ENCODE data around the gene MYO3B. TPM values are rescaled to one million over a fixed set of nuclear protein-coding genes. Genes with fewer than 3 reads are reported as not detected.

The MYO3B gene
- total RNA-seq, 1 donor from 2014 or later, result 0.17 TPM

DNA sequence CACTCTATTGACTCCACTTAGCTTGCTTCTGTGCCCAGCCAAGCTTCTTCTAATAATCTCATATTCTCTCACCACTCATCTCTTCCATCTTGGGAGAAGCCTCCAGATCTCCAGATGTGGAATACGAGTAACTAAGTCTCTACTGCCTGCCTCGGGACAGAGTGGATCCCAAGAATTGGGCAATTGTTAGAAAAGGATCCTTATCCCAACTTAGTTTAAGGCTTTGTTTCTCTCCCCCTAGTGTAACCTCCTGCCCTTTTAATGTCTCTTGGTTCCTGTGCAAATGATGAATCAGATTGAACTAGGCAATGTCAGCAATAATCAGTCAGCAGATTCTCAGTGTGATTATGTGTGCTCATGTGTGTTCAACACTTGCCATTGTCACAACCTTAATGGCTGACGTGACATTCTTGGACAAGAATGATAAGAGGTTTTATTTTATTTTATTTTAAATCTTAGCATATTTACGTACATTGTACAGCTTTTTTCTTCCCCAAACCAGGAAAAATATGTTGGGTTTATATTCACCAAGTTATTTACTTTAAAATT, 59.7 kb downstream of the MYO3B start:
- no peaks in the 10 kb centered on the region for H3K9me3 ChIP-seq
- H3K27me3 ChIP-seq, result no peaks in the 10 kb centered on the region
- DNase-seq (no peak), ATAC-seq (no peak)
- no peak overlapping the region for H3K27ac ChIP-seq
- TF ChIP-seq, protein P1, sequence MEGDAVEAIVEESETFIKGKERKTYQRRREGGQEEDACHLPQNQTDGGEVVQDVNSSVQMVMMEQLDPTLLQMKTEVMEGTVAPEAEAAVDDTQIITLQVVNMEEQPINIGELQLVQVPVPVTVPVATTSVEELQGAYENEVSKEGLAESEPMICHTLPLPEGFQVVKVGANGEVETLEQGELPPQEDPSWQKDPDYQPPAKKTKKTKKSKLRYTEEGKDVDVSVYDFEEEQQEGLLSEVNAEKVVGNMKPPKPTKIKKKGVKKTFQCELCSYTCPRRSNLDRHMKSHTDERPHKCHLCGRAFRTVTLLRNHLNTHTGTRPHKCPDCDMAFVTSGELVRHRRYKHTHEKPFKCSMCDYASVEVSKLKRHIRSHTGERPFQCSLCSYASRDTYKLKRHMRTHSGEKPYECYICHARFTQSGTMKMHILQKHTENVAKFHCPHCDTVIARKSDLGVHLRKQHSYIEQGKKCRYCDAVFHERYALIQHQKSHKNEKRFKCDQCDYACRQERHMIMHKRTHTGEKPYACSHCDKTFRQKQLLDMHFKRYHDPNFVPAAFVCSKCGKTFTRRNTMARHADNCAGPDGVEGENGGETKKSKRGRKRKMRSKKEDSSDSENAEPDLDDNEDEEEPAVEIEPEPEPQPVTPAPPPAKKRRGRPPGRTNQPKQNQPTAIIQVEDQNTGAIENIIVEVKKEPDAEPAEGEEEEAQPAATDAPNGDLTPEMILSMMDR (IDR thresholded peaks at IDR 0.05), result no peak
- no peaks in the 10 kb centered on the region for H3K36me3 ChIP-seq
- intact Hi-C loops (cut with DNase I), result no loop called here
- no peaks in the 10 kb centered on the region for H3K4me1 ChIP-seq
- H3K4me3 ChIP-seq, result no peak overlapping the region

DNA sequence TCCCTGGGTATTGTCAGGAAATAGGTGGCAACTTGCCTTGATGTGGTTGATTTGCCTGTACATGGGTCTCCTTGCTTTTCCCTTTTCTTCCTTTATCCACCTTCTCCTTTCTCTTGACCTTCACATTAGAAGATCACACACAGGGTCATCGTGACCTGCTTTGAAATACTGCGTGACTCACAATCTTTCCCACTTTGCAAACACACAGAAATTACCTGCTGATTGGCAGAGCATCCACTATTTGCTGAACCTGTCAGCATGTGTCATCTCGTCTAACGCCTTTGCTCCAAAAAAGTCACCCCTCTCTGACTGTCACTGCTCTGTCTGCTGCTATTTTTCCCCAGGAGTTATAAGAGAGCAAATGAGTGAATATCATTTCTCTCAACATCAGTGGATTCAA, 60.8 kb downstream of the MYO3B start:
- DNase-seq, result no peak
- TF ChIP-seq, protein P1 (IDR thresholded peaks at IDR 0.05), result no peak
- H3K36me3 ChIP-seq, result no peaks in the 10 kb centered on the region

DNA sequence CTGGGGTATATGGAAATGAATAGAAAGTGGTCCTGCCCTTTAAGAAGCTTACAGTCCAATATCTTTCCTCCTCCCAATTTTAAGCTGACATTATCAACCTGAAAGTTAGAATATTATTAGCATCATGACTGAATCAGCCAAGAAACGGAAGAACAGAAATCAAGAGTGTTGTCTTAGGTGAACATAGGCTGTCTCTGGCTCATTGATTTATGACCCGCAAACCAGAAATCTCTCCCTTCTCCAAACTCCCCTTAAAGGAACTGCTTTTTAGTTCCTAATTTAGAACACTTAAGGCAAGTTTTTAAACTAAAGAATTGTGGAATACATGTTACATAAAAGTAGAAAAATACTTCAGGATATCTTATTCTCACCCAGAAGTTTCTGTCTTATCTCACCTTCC, 62.7 kb downstream of the MYO3B start:
- no peaks in the 10 kb centered on the region for H3K9me3 ChIP-seq
- H3K4me1 ChIP-seq, result no peaks in the 10 kb centered on the region
- TF ChIP-seq, protein P1 (IDR thresholded peaks at IDR 0.05), result no peak
- no peaks in the 10 kb centered on the region for H3K36me3 ChIP-seq
- DNase-seq (no peak), ATAC-seq (no peak)
- intact Hi-C loops (cut with DNase I), result no loop called here
- H3K27me3 ChIP-seq, result no peaks in the 10 kb centered on the region
- no peak overlapping the region for H3K4me3 ChIP-seq
- H3K27ac ChIP-seq, result no peak overlapping the region

More for the DNA sequence above, 60.8 kb downstream of the MYO3B start:
- no peak overlapping the region for H3K27ac ChIP-seq
- intact Hi-C loops (cut with DNase I), result no loop called here
- no peaks in the 10 kb centered on the region for H3K4me1 ChIP-seq
- ATAC-seq, result no peak
- H3K4me3 ChIP-seq, result no peak overlapping the region
- H3K9me3 ChIP-seq, result no peaks in the 10 kb centered on the region
- H3K27me3 ChIP-seq, result no peaks in the 10 kb centered on the region

DNA sequence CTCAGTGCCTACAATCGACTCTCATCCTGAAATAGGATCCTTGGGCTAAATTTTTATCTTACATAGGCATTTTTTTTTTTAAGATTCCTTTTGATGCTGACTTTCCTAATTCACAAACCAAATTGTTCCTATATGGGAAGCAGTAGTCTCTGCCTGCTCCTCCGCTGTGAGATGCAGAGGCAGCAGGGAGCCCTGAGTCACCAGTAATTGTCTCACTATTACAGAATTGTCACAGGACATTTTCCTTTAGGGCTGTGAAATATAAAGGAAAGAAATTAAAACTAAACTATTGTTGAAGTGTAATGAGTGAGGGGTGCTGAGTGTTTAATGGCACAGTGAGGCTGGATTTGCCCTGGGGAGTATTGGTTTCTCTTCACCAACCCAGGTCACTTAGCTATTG, 63.8 kb downstream of the MYO3B start:
- DNase-seq (no peak), ATAC-seq (no peak)
- Histone ChIP-seq H3K36me3 (no peaks in the 10 kb centered on the region), H3K4me3 (no peak overlapping the region), H3K9me3 (no peaks in the 10 kb centered on the region), H3K27me3 (no peaks in the 10 kb centered on the region), H3K4me1 (no peaks in the 10 kb centered on the region), H3K27ac (no peak overlapping the region)
- intact Hi-C loops (cut with DNase I), result no loop called here
- TF ChIP-seq, protein P1 (IDR thresholded peaks at IDR 0.05), result no peak

DNA sequence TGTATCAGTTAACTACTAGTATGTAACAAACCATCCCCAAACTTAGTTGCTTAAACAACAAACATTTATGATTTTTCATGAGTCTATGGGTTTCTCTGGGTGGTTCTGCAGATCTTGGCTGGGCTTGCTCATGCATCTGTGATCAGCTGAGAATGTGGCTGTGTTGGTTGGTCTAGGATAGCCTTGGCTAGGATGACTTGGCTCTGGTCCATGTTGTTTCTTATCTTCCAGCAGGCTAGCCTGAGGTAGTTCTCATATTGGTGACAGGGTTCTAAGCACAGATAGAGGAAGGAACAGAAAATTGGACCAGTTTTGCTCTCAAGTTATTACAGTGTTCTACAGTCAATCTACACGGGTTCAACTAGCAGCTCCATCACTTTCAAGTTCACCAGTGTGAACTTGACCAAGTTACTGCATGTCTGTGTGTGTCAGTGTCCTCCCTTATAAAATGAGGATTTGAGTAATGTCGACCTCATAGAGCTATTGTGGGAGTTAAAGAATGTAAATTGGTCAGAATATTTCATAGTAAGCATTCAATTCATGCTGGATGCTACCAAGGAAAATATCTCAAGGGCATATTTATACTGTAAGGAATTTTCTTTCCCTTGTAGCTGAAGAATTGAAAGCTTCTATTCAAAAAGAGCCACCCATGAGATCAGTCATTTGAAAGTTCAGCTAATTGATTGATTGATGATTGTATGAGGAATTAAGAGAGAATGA, 65.3 kb downstream of the MYO3B start:
- ATAC-seq, result no peak
- H3K4me1 ChIP-seq, result no peaks in the 10 kb centered on the region
- no peaks in the 10 kb centered on the region for H3K36me3 ChIP-seq
- no peaks in the 10 kb centered on the region for H3K27me3 ChIP-seq
- no peak for DNase-seq
- H3K27ac ChIP-seq, result no peak overlapping the region
- TF ChIP-seq, protein P1 (IDR thresholded peaks at IDR 0.05), result no peak
- intact Hi-C loops (cut with DNase I), result no loop called here
- H3K9me3 ChIP-seq, result no peaks in the 10 kb centered on the region
- H3K4me3 ChIP-seq, result no peak overlapping the region

All from upper lobe of right lung (tissue), 1 donor.